ENCODE data around the gene ADGRL2.

- no peak for TF ChIP-seq SRF (IDR thresholded peaks at IDR 0.05; ENCODE audit: low read depth)
- no peak for TF ChIP-seq EGR1 (IDR thresholded peaks at IDR 0.05; ENCODE audit: low read depth)
- TF ChIP-seq MAX (IDR thresholded peaks at IDR 0.05), result no peak
- no peak for TF ChIP-seq REST (IDR thresholded peaks at IDR 0.05; ENCODE audit: low read depth)
- no peak for TF ChIP-seq SIN3A (IDR thresholded peaks at IDR 0.05; ENCODE audit: low read depth)
- TF ChIP-seq CTCF (IDR thresholded peaks at IDR 0.05 in 2 of 3, conservative IDR thresholded peaks at IDR 0.05 in 1 of 3; ENCODE audit: borderline replicate concordance in 1 of 3, insufficient read depth in 1 of 3, low read depth in 2 of 3, low read length in 2 of 3), result no peak
- no peak for TF ChIP-seq ZNF274 (IDR thresholded peaks at IDR 0.05; ENCODE audit: low read depth, low read length)
- TF ChIP-seq EZH2 (IDR thresholded peaks at IDR 0.05), result no peak
- no peak for TF ChIP-seq POLR2A (IDR thresholded peaks at IDR 0.05; ENCODE audit: borderline replicate concordance, extremely low read depth, insufficient read depth, insufficient read length)
- no peak for TF ChIP-seq CEBPB (IDR thresholded peaks at IDR 0.05; ENCODE audit: low read depth)
Observed at GRCh38 chr1:82018319-82018718, 217.6 kb downstream of the ADGRL2 start.
